Measurements from ENCODE around the gene C2orf76.

Gene C2orf76

GRCh38 chr2:119261493-119262225, 105.0 kb downstream of the C2orf76 start:
- no peak for DNase-seq

- DNase-seq: no peak
These were observed 105.8 kb downstream of the C2orf76 start for GRCh38 chr2:119260646-119261492.

GRCh38 chr2:119259296-119259860, 107.3 kb downstream of the C2orf76 start:
- no peak for DNase-seq

- DNase-seq: no peak
These were observed 109.4 kb downstream of the C2orf76 start for GRCh38 chr2:119257198-119257597.

GRCh38 chr2:119256582-119256921, 110.1 kb downstream of the C2orf76 start:
- DNase-seq: no peak

- DNase-seq: no peak
These were observed 110.7 kb downstream of the C2orf76 start for GRCh38 chr2:119255760-119256581.

GRCh38 chr2:119254601-119255080, 112.0 kb downstream of the C2orf76 start:
- DNase-seq: no peak

- no peak for DNase-seq
These were observed 112.7 kb downstream of the C2orf76 start for GRCh38 chr2:119253760-119254600.

GRCh38 chr2:119253114-119253702, 113.4 kb downstream of the C2orf76 start:
- DNase-seq: no peak

Measured in NCI-H1105 treated with DMSO at 0.1 percent for 48 hours (cell line).